Vagina (tissue), 2 donors: ENCODE measurements around the gene SS18L1.

Source experiments
- CTCF ChIP-seq, 3 experiments: fragments of 450-650 bp in 2 of 3; fragments of 200-600 bp in 1 of 3; sonication (generic) in 1 of 3; IDR thresholded peaks; one replicate each; pipeline ENCODE4 v1.5.1; 2017 to 2019; ENCODE audit warnings: antibody characterized with exemption in 3 of 3, mild to moderate bottlenecking in 2 of 3, moderate library complexity in 2 of 3
- POLR2A ChIP-seq, 2 donors: fragments of 450-650 bp; IDR thresholded peaks; one replicate each; pipeline ENCODE4 v1.6.1; 2017; ENCODE audit warnings: antibody characterized with exemption in 2 of 2, mild to moderate bottlenecking in 2 of 2, moderate library complexity in 2 of 2

GRCh38 chr20:62206388-62206775 is 62.8 kb downstream of the SS18L1 start:
- TF ChIP-seq POLR2A (IDR thresholded peaks at IDR 0.05) (no peak), CTCF (IDR thresholded peaks at IDR 0.05) (no peak)
